GM23338 (cell line): ENCODE measurements around the gene PIEZO2. TPM values are rescaled to one million over a fixed set of nuclear protein-coding genes. Genes with fewer than 3 reads are reported as not detected.

Source experiments
- ATAC-seq: fragments of 200-7000 bp; cut with Tn5 transposase; 3 replicates; pipeline ENCODE4 v1.9.1; 2020
- DNase-seq: peaks from one replicate; pipeline ENCODE4 v3.0.0-alpha.2; 2015; ENCODE audit warnings: low spot score
- H2AFZ ChIP-seq: fragments of 200-600 bp; sonication (generic); 2 replicates; pipeline ENCODE4 v1.8.0; 2016; ENCODE audit warnings: antibody characterized with exemption, mild to moderate bottlenecking, moderate library complexity
- H3F3A ChIP-seq: fragments of 200-600 bp; sonication (generic); replicated peaks from 2 replicates; pipeline ENCODE4 v1.8.0; 2017; ENCODE audit warnings: antibody characterized with exemption, mixed run types, low read depth
- H3K27ac ChIP-seq: fragments of 200-600 bp; sonication (generic); 2 replicates; pipeline ENCODE4 v1.6.1; 2016; ENCODE audit warnings: low read depth
- H3K27me3 ChIP-seq: fragments of 200-600 bp; sonication (generic); 2 replicates; pipeline ENCODE4 v1.8.0; 2016; ENCODE audit warnings: mild to moderate bottlenecking, mixed run types, moderate library complexity; ENCODE audit not compliant: insufficient read depth
- H3K36me3 ChIP-seq: fragments of 200-600 bp; sonication (generic); 2 replicates; pipeline ENCODE4 v1.8.0; 2016; ENCODE audit warnings: mild to moderate bottlenecking; ENCODE audit not compliant: insufficient read depth
- H3K4me1 ChIP-seq: fragments of 200-600 bp; sonication (generic); 2 replicates; pipeline ENCODE4 v1.8.0; 2016; ENCODE audit warnings: mild to moderate bottlenecking, moderate library complexity; ENCODE audit not compliant: insufficient read depth
- H3K4me2 ChIP-seq: fragments of 200-600 bp; sonication (generic); 2 replicates; pipeline ENCODE4 v1.7.1; 2017; ENCODE audit warnings: mixed run types
- H3K4me3 ChIP-seq: fragments of 200-600 bp; sonication (generic); 2 replicates; pipeline ENCODE4 v1.6.1; 2016; ENCODE audit warnings: mixed run types
- H3K79me2 ChIP-seq: fragments of 200-600 bp; sonication (generic); replicated peaks from 2 replicates; pipeline ENCODE4 v1.8.0; 2017; ENCODE audit warnings: mild to moderate bottlenecking; ENCODE audit not compliant: insufficient read depth
- H3K9me2 ChIP-seq: fragments of 200-600 bp; sonication (generic); 2 replicates; pipeline ENCODE4 v1.8.0; 2017; ENCODE audit not compliant: insufficient read depth
- H4K20me1 ChIP-seq: fragments of 200-600 bp; sonication (generic); replicated peaks from 2 replicates; pipeline ENCODE4 v1.8.0; 2017; ENCODE audit warnings: mild to moderate bottlenecking; ENCODE audit not compliant: insufficient read depth
- H3K27ac Mint-ChIP-seq: 2 replicates; pipeline ENCODE4 v1.8.0; 2020; ENCODE audit warnings: inconsistent platforms, mild to moderate bottlenecking, moderate library complexity, mixed read lengths
- H3K27me3 Mint-ChIP-seq: 3 replicates; pipeline ENCODE4 v1.8.0; 2022; ENCODE audit warnings: low read depth, mild to moderate bottlenecking, moderate library complexity, mixed read lengths, inconsistent platforms; ENCODE audit not compliant: insufficient read depth, poor library complexity
- H3K36me3 Mint-ChIP-seq: 3 replicates; pipeline ENCODE4 v1.8.0; 2021; ENCODE audit warnings: low read depth, mild to moderate bottlenecking, inconsistent platforms, moderate library complexity, mixed read lengths
- H3K4me1 Mint-ChIP-seq: 3 replicates; pipeline ENCODE4 v1.8.0; 2020; ENCODE audit warnings: mild to moderate bottlenecking, inconsistent platforms, mixed read lengths
- H3K4me3 Mint-ChIP-seq: 3 replicates; pipeline ENCODE4 v1.8.0; 2021; ENCODE audit warnings: moderate library complexity, mild to moderate bottlenecking, inconsistent platforms, mixed read lengths
- H3K9me3 Mint-ChIP-seq: 3 replicates; pipeline ENCODE4 v1.8.0; 2020; ENCODE audit warnings: moderate library complexity, mild to moderate bottlenecking, inconsistent platforms, mixed read lengths
- CREB1 ChIP-seq: fragments of 250-450 bp; sonication (Bioruptor Pico); IDR thresholded peaks from 2 replicates; pipeline ENCODE4 v1.5.0; 2020; ENCODE audit warnings: low read depth, mild to moderate bottlenecking, moderate library complexity
- EZH2 ChIP-seq: fragments of 200-600 bp; sonication (generic); IDR thresholded peaks from one replicate; pipeline ENCODE4 v1.8.0; 2017; ENCODE audit warnings: antibody characterized with exemption, mild to moderate bottlenecking, low read depth; ENCODE audit not compliant: unreplicated experiment
- JUNB ChIP-seq: IDR thresholded peaks from one replicate; pipeline ENCODE4 v1.6.1; 2016; ENCODE audit warnings: antibody characterized with exemption; ENCODE audit not compliant: unreplicated experiment
- NANOG ChIP-seq: IDR thresholded peaks from 2 replicates; pipeline ENCODE4 v1.6.1; 2016; ENCODE audit warnings: antibody characterized with exemption, borderline replicate concordance
- POLR2AphosphoS5 ChIP-seq: IDR thresholded peaks from 2 replicates; pipeline ENCODE4 v1.6.1; 2016; ENCODE audit warnings: antibody characterized with exemption, low read depth
- REST ChIP-seq: IDR thresholded peaks from one replicate; pipeline ENCODE4 v1.6.1; 2018; ENCODE audit warnings: antibody characterized with exemption; ENCODE audit not compliant: unreplicated experiment
- STAT1 ChIP-seq: IDR thresholded peaks from one replicate; pipeline ENCODE4 v1.6.1; 2016; ENCODE audit warnings: antibody characterized with exemption; ENCODE audit not compliant: unreplicated experiment
- ZNF114 ChIP-seq: fragments of 250-450 bp; sonication (Bioruptor Pico); IDR thresholded peaks from 2 replicates; pipeline ENCODE4 v1.5.0; 2020; ENCODE audit warnings: mild to moderate bottlenecking, moderate library complexity
- ZNF331 ChIP-seq: fragments of 250-450 bp; sonication (Bioruptor Pico); IDR thresholded peaks from 2 replicates; pipeline ENCODE4 v1.5.0; 2020; ENCODE audit warnings: low read depth, mild to moderate bottlenecking, moderate library complexity
- polyA plus RNA-seq: library from polyadenylated mRNA; unstranded; fragments of >200 nt; fragmentation: Nextera tagmentation; extraction: Ambion mirVana; gene quantifications from 2 replicates; pipeline ENCODE4 v1.2.1, GENCODE V29; 2016
- total RNA-seq: library from RNA; depleted of rRNA; stranded (reverse); fragments of >200 nt; shearing (Covaris generic); gene quantifications from 2 replicates; pipeline ENCODE4 v1.2.3, GENCODE V29; 2014
- TF ChIP-seq, protein P1 (sequence below): fragments of 250-450 bp; sonication (Bioruptor Pico); IDR thresholded peaks from 2 replicates; pipeline ENCODE4 v1.5.0; 2020; ENCODE audit warnings: mild to moderate bottlenecking, moderate library complexity
- TF ChIP-seq, protein P2 (sequence below): IDR thresholded peaks from 2 replicates; pipeline ENCODE4 v1.6.1; 2016; ENCODE audit warnings: antibody characterized with exemption
- TF ChIP-seq, protein P3 (sequence below), 2 experiments: fragments of 200-600 bp in 1 of 2; sonication (generic) in 1 of 2; conservative IDR thresholded peaks; 2 replicates each; pipeline versions ENCODE4 v1.5.1 to v1.6.1; 2016 to 2017; ENCODE audit warnings: antibody characterized with exemption in 2 of 2, low read depth in 2 of 2, mild to moderate bottlenecking in 2 of 2, moderate library complexity in 1 of 2

The PIEZO2 gene
- total and polyA plus RNA-seq, 2 experiments from 2014 or later, result 4.8 to 8.2 TPM

DNA sequence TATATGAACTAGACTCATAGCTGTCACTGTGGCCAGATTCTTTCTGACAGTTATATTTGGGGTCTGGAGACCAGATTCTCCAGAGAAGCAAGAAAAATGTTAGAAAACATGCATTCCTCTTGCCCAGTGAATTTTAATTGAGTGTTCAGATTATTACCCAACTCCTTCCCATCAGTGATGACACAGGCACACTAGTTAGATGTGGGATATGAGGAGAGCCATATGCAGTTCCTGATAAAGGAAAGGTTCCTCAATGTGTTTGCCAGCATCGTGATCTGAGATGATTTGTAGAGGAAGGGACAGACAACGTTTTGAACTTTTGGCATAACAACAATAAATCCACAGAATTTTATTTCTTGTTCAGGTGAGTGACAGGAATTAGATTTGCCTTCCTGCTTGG, 308.6 kb downstream of the PIEZO2 start:
- no peaks in the 10 kb centered on the region for H3F3A ChIP-seq
- Mint-ChIP-seq H3K4me3 (no peak overlapping the region), H3K27ac (no peak overlapping the region), H3K36me3 (peaks cover 5% of the 10 kb centered on the region; the same call in 1 of the 3 replicates), H3K27me3 (no peaks in the 10 kb centered on the region), H3K9me3 (peaks cover 5% of the 10 kb centered on the region), H3K4me1 (no peaks in the 10 kb centered on the region; the same call in 1 of the 3 replicates)
- no peak for ATAC-seq
- TF ChIP-seq JUNB (no peak), NANOG (no peak), STAT1 (no peak), EZH2 (no peak), ZNF331 (CRISPR knock-in tag) (no peak), CREB1 (CRISPR knock-in tag) (no peak), POLR2AphosphoS5 (no peak), REST (no peak), ZNF114 (CRISPR knock-in tag) (no peak)
- TF ChIP-seq, protein P1, sequence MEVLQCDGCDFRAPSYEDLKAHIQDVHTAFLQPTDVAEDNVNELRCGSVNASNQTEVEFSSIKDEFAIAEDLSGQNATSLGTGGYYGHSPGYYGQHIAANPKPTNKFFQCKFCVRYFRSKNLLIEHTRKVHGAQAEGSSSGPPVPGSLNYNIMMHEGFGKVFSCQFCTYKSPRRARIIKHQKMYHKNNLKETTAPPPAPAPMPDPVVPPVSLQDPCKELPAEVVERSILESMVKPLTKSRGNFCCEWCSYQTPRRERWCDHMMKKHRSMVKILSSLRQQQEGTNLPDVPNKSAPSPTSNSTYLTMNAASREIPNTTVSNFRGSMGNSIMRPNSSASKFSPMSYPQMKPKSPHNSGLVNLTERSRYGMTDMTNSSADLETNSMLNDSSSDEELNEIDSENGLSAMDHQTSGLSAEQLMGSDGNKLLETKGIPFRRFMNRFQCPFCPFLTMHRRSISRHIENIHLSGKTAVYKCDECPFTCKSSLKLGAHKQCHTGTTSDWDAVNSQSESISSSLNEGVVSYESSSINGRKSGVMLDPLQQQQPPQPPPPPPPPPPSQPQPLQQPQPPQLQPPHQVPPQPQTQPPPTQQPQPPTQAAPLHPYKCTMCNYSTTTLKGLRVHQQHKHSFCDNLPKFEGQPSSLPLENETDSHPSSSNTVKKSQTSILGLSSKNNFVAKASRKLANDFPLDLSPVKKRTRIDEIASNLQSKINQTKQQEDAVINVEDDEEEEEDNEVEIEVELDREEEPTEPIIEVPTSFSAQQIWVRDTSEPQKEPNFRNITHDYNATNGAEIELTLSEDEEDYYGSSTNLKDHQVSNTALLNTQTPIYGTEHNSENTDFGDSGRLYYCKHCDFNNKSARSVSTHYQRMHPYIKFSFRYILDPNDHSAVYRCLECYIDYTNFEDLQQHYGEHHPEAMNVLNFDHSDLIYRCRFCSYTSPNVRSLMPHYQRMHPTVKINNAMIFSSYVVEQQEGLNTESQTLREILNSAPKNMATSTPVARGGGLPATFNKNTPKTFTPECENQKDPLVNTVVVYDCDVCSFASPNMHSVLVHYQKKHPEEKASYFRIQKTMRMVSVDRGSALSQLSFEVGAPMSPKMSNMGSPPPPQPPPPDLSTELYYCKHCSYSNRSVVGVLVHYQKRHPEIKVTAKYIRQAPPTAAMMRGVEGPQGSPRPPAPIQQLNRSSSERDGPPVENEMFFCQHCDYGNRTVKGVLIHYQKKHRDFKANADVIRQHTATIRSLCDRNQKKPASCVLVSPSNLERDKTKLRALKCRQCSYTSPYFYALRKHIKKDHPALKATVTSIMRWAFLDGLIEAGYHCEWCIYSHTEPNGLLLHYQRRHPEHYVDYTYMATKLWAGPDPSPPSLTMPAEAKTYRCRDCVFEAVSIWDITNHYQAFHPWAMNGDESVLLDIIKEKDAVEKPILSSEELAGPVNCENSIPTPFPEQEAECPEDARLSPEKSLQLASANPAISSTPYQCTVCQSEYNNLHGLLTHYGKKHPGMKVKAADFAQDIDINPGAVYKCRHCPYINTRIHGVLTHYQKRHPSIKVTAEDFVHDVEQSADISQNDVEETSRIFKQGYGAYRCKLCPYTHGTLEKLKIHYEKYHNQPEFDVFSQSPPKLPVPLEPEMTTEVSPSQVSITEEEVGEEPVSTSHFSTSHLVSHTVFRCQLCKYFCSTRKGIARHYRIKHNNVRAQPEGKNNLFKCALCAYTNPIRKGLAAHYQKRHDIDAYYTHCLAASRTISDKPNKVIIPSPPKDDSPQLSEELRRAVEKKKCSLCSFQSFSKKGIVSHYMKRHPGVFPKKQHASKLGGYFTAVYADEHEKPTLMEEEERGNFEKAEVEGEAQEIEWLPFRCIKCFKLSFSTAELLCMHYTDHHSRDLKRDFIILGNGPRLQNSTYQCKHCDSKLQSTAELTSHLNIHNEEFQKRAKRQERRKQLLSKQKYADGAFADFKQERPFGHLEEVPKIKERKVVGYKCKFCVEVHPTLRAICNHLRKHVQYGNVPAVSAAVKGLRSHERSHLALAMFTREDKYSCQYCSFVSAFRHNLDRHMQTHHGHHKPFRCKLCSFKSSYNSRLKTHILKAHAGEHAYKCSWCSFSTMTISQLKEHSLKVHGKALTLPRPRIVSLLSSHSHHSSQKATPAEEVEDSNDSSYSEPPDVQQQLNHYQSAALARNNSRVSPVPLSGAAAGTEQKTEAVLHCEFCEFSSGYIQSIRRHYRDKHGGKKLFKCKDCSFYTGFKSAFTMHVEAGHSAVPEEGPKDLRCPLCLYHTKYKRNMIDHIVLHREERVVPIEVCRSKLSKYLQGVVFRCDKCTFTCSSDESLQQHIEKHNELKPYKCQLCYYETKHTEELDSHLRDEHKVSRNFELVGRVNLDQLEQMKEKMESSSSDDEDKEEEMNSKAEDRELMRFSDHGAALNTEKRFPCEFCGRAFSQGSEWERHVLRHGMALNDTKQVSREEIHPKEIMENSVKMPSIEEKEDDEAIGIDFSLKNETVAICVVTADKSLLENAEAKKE (CRISPR knock-in tag), result no peak
- TF ChIP-seq, protein P2, sequence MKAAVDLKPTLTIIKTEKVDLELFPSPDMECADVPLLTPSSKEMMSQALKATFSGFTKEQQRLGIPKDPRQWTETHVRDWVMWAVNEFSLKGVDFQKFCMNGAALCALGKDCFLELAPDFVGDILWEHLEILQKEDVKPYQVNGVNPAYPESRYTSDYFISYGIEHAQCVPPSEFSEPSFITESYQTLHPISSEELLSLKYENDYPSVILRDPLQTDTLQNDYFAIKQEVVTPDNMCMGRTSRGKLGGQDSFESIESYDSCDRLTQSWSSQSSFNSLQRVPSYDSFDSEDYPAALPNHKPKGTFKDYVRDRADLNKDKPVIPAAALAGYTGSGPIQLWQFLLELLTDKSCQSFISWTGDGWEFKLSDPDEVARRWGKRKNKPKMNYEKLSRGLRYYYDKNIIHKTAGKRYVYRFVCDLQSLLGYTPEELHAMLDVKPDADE, result no peak
- TF ChIP-seq, protein P3, sequence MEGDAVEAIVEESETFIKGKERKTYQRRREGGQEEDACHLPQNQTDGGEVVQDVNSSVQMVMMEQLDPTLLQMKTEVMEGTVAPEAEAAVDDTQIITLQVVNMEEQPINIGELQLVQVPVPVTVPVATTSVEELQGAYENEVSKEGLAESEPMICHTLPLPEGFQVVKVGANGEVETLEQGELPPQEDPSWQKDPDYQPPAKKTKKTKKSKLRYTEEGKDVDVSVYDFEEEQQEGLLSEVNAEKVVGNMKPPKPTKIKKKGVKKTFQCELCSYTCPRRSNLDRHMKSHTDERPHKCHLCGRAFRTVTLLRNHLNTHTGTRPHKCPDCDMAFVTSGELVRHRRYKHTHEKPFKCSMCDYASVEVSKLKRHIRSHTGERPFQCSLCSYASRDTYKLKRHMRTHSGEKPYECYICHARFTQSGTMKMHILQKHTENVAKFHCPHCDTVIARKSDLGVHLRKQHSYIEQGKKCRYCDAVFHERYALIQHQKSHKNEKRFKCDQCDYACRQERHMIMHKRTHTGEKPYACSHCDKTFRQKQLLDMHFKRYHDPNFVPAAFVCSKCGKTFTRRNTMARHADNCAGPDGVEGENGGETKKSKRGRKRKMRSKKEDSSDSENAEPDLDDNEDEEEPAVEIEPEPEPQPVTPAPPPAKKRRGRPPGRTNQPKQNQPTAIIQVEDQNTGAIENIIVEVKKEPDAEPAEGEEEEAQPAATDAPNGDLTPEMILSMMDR (conservative IDR thresholded peaks at IDR 0.05; ENCODE audit: low read depth in 2 of 2), result no peak
- H3K4me3 ChIP-seq, result no peak overlapping the region
- H3K36me3 ChIP-seq, result no peaks in the 10 kb centered on the region
- H2AFZ ChIP-seq, result no peak overlapping the region
- H3K27ac ChIP-seq, result no peak overlapping the region
- no peaks in the 10 kb centered on the region for H3K27me3 ChIP-seq
- no peaks in the 10 kb centered on the region for H4K20me1 ChIP-seq
- H3K4me2 ChIP-seq, result no peak overlapping the region
- DNase-seq, result no peak
- no peaks in the 10 kb centered on the region for H3K4me1 ChIP-seq
- no peaks in the 10 kb centered on the region for H3K9me2 ChIP-seq
- H3K79me2 ChIP-seq, result no peaks in the 10 kb centered on the region
